Measurements from ENCODE around the gene SPATS2L.

The SPATS2L gene

GRCh38 chr2:200405599-200406298 is 99.3 kb downstream of the SPATS2L start:
- DNase-seq (ENCODE audit: low spot score): peak; percentile 76
- FAIRE-seq: no peak

DNA sequence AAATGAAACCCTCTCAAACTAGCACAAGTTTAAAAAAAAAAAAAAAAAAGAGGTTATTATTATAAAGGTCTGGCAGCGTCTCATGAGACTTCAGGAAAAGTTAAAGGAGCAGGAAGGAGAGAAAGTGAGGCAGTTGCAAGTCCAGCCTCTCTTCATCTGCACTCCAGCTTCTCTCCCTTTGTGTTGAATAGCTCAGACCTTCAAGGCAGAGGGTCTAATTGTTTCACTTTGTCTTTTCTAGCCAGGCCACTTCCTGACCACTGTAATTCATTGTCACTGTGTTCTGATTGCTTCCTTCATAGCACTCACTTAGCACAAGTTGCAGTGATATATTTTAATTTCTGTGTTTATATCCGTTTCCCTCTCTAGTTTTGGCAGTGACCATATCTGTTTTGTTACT is 99.9 kb downstream of the SPATS2L start:
- DNase-seq (ENCODE audit: low spot score) (no peak), FAIRE-seq (no peak)

DNA sequence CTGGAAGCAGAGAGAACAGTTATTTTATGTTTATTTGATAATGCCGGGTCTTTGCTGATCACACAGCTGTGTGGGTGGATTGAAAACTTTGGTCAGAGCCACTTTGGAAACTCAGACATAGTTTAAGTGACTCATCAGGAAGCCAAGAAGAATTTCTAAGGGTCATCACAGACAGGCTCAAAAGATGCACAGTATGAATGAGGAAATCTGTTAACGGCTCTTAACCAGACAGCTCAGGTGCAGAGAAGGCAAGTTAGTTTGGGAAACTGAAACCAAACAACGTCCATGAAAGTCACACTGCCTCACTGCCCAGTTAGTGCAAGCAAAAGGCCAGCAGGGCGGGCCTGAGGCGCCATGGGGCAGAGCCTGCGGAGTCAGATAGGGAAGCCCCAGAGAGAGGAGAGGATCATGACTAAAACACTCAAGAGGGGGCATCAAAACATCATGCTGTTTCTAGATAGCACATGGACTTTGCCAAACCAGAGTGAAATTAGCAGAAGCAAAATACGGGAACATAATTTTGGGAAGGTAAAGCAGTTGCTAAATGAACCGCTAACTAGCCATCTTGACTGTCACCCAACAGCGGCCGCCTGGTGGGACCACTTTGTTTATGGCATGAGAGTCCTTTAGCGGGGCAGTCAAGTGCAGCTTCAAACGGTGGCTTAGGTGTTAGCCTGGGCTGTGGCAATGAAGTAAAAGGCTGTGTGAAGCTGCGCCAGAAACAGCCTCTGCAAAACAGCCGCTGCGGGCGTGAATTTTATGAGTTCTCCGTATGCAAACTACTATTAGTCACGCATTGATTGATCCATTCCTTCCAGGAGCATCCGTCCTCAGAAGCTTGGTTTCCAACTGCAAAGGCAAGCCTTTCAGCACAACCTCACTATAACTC is 102.2 kb downstream of the SPATS2L start:
- FAIRE-seq (no peak), DNase-seq (ENCODE audit: low spot score) (peak; percentile 76)

- FAIRE-seq (no peak), DNase-seq (ENCODE audit: low spot score) (no peak)
Measured at GRCh38 chr2:200411831-200412230, 105.3 kb downstream of the SPATS2L start.

- FAIRE-seq (no peak), DNase-seq (ENCODE audit: low spot score) (no peak)
Measured at GRCh38 chr2:200414367-200414766, 107.9 kb downstream of the SPATS2L start.

DNA sequence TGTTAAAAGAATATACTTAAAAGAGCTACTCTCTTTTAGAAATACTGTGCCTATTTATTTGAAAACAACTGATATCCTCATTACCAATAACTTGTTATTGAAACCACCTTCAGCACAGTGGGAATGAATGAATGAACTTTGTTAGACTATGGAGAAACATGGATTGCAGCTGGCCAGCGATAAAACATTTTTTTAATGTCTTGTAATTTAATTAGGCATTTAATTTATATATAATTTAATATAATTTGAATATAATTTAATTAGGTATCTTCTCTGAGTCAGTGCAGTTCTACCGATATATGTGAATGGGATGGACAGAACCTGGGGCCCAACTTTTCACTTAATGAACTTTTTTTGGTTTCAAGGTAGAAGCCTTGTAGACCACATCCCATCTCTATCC is 109.0 kb downstream of the SPATS2L start:
- DNase-seq (ENCODE audit: low spot score) (no peak), FAIRE-seq (no peak)

GRCh38 chr2:200416878-200417277 is 110.4 kb downstream of the SPATS2L start:
- no peak for FAIRE-seq

GRCh38 chr2:200417366-200417765 is 110.9 kb downstream of the SPATS2L start:
- DNase-seq (ENCODE audit: low spot score) (no peak), FAIRE-seq (no peak)

More at GRCh38 chr2:200416878-200417277, 110.4 kb downstream of the SPATS2L start:
- no peak for DNase-seq (ENCODE audit: low spot score)

GRCh38 chr2:200418399-200418798 is 111.9 kb downstream of the SPATS2L start:
- FAIRE-seq (no peak), DNase-seq (ENCODE audit: low spot score) (no peak)

GRCh38 chr2:200419325-200419724 is 112.8 kb downstream of the SPATS2L start:
- DNase-seq (ENCODE audit: low spot score) (no peak), FAIRE-seq (no peak)

DNA sequence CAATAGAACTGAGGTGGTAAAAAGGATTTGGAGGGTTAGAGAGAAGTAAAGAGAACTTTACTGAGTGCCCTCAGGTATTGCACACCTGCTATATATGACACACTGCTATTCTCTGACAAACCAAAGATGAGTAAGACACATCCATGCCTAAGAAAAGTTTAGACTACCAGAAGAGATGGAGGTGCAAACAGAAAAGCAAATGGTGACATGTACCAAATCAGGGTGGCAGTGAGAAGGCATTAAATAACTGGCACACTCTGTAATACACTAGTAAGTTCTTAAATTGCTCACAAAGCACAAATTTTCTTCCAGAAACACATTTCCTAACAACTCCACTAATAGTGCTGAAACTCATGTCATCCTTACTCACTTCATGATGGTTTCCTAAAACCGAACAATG is 114.8 kb downstream of the SPATS2L start:
- DNase-seq (ENCODE audit: low spot score): no peak
- no peak for FAIRE-seq

DNA sequence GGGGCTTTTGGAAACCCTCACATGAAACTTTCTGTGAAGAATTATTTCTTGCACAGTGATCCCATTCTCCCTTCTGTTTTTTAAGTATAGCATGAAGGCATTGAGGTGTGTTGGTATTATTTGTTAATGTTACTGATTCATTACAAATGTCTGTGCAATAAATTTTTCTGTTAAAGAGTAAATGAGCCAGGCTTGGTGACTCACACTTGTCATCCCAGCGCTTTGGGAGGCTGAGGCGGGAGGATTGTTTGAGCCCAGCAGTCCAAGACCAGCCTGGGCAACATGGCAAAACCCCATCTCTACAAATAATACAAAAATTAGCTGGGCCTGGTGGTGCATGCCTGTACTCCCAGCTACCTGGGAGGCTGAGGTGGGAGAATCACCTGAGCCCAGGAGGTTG is 115.6 kb downstream of the SPATS2L start:
- FAIRE-seq: no peak
- DNase-seq (ENCODE audit: low spot score): no peak

- DNase-seq (ENCODE audit: low spot score) (no peak), FAIRE-seq (no peak)
Measured at GRCh38 chr2:200422532-200423261, 116.2 kb downstream of the SPATS2L start.

- FAIRE-seq (no peak), DNase-seq (ENCODE audit: low spot score) (no peak)
Measured at GRCh38 chr2:200423541-200423940, 117.0 kb downstream of the SPATS2L start.

- FAIRE-seq: no peak
Measured at GRCh38 chr2:200425026-200425821, 118.7 kb downstream of the SPATS2L start.

DNA sequence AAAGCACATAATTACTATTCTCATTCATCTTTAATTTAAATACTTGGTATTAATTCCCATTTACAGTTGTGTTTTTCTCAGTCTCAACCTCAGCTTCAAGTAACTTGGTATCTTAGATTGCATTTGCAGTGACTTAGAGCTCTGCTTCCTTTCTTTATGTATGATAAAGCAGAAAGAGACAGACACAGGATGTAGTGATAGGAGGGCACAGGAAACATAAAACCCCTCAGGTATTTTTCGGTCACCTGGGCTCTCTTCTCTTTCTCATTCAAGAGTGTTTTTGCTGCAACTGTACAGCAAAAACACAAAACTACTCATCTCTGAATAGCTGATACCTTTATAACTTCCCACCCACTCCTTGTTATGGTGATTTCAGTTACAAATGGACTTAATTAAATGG is 120.3 kb downstream of the SPATS2L start:
- FAIRE-seq: no peak
- DNase-seq (ENCODE audit: low spot score): no peak

More at GRCh38 chr2:200425026-200425821, 118.7 kb downstream of the SPATS2L start:
- no peak for DNase-seq (ENCODE audit: low spot score)

GRCh38 chr2:200428961-200429665 is 122.6 kb downstream of the SPATS2L start:
- no peak for DNase-seq (ENCODE audit: low spot score)
- FAIRE-seq: no peak

DNA sequence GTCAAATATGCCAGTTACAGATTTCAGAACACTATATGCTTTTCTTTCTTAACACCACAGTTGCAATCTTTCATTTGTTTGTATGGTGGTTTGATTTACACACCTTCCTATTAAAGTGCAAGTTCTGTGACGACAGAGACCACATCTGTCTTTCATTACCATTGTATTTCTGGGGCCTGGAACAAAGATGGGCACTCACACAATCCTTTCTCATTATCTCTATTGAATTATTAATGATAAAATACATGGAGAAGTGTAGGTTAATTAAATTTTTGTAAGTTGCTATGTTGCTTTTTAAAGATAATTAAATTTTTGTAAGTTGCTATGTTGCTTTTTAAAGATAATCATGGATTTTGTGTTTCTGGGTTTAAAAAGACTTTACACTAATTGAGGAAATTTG is 123.5 kb downstream of the SPATS2L start:
- DNase-seq (ENCODE audit: low spot score) (no peak), FAIRE-seq (no peak)

GRCh38 chr2:200431996-200432705 is 125.7 kb downstream of the SPATS2L start:
- no peak for FAIRE-seq
- no peak for DNase-seq (ENCODE audit: low spot score)

GRCh38 chr2:200435379-200435778 is 128.9 kb downstream of the SPATS2L start:
- FAIRE-seq (no peak), DNase-seq (ENCODE audit: low spot score) (no peak)

All from urothelium cell line (cell line).